AG04450 (cell line): ENCODE measurements around the gene TMEM273. TPM values are rescaled to one million over a fixed set of nuclear protein-coding genes. Genes with fewer than 3 reads are reported as not detected.

Experiments
- CTCF ChIA-PET: fragments of 300-600, 350-600 bp; formaldehyde crosslinking; extraction: SDS; loops from one replicate; lab custom pipeline; 2022; ENCODE audit warnings: antibody characterized with exemption, inconsistent platforms; lab: Charles Lee
- POLR2A ChIA-PET: fragments of 350-600 bp; formaldehyde crosslinking; extraction: SDS; loops from one replicate; lab custom pipeline; 2021; ENCODE audit warnings: antibody characterized with exemption, inconsistent platforms; lab: Yijun Ruan, JAX
- DNase-seq: peaks from one replicate; pipeline ENCODE4 v3.0.0-alpha.2; 2011; ENCODE audit warnings: low read depth, low spot score
- H3K27ac ChIP-seq: one replicate; pipeline ENCODE4 v1.5.1; 2012; ENCODE audit warnings: low read depth, low read length, control low read depth
- H3K27me3 ChIP-seq: one replicate; pipeline ENCODE4 v1.6.0; 2012; ENCODE audit warnings: low read length; ENCODE audit not compliant: control insufficient read depth, insufficient read depth
- H3K4me3 ChIP-seq: 2 replicates; pipeline ENCODE4 v1.5.1; 2011; ENCODE audit warnings: mild to moderate bottlenecking, low read depth, low read length, control low read depth
- H3K9me3 ChIP-seq: 2 replicates; pipeline ENCODE4 v1.5.1; 2012; ENCODE audit warnings: low read length; ENCODE audit not compliant: control insufficient read depth, insufficient read depth
- CTCF ChIP-seq: IDR thresholded peaks from 2 replicates; pipeline ENCODE4 v1.5.1; 2011; ENCODE audit warnings: low read depth, low read length, control low read depth, inconsistent platforms
- polyA plus RNA-seq: library from polyadenylated mRNA; depleted of rRNA; stranded (reverse); fragments of >200 nt; gene quantifications from 2 replicates; pipeline ENCODE4 v1.2.3, GENCODE V29; 2011

The TMEM273 gene
- polyA plus RNA-seq, 1 experiment: not detected

- DNase-seq: no peak
- ChIA-PET POLR2A (no interaction called here), CTCF (no interaction called here)
- no peak overlapping the region for H3K4me3 ChIP-seq
- H3K27ac ChIP-seq: no peak overlapping the region
- TF ChIP-seq CTCF: no peak
- H3K9me3 ChIP-seq: no peaks in the 10 kb centered on the region; the same call in 1 of the 2 replicates
- H3K27me3 ChIP-seq: no peaks in the 10 kb centered on the region
These were observed 19.2 kb downstream of the TMEM273 start for GRCh38 chr10:49168831-49169500.

- no peak for DNase-seq
- ChIA-PET CTCF (no interaction called here), POLR2A (no interaction called here)
- TF ChIP-seq CTCF: no peak
- H3K27ac ChIP-seq: no peak overlapping the region
- H3K27me3 ChIP-seq: no peaks in the 10 kb centered on the region
- H3K9me3 ChIP-seq: no peaks in the 10 kb centered on the region; the same call in 1 of the 2 replicates
- H3K4me3 ChIP-seq: no peak overlapping the region
These were observed 20.0 kb downstream of the TMEM273 start for GRCh38 chr10:49168171-49168540.

- ChIA-PET CTCF (no interaction called here), POLR2A (no interaction called here)
- H3K9me3 ChIP-seq: no peaks in the 10 kb centered on the region; the same call in 1 of the 2 replicates
- no peak overlapping the region for H3K27ac ChIP-seq
- no peak overlapping the region for H3K4me3 ChIP-seq
- no peak for TF ChIP-seq CTCF
- DNase-seq: no peak
- H3K27me3 ChIP-seq: no peaks in the 10 kb centered on the region
These were observed 20.6 kb downstream of the TMEM273 start for GRCh38 chr10:49167425-49168170.

GRCh38 chr10:49166484-49167400 is 21.4 kb downstream of the TMEM273 start:
- H3K4me3 ChIP-seq: no peak overlapping the region
- no peak for TF ChIP-seq CTCF
- ChIA-PET CTCF (no interaction called here), POLR2A (no interaction called here)
- no peak overlapping the region for H3K27ac ChIP-seq
- DNase-seq: no peak
- H3K27me3 ChIP-seq: no peaks in the 10 kb centered on the region
- no peaks in the 10 kb centered on the region; the same call in 1 of the 2 replicates for H3K9me3 ChIP-seq
